Hematopoietic multipotent progenitor cell treated with erythropoietin and hydrocortisone succinate and interleukin-3 and kit ligand, for 17 days (in vitro differentiated cells): Measurements from ENCODE around the gene GTF3A.
A peak's percentile ranks its signal among the peaks of the same experiment; 100 is the strongest.
"Not testable (repeated sequence)": the region's sequence is repeated elsewhere in the genome, so short reads cannot be mapped to it uniquely, and the experiment has no call there.

ENCODE experiments used
- DNase-seq: peaks from one replicate; pipeline ENCODE4 v3.0.0-alpha.2; 2015; ENCODE audit warnings: low spot score

Gene GTF3A

GRCh38 chr13:27424246-27425157 is at the start of gene GTF3A:
GTF3A (plus strand) TSS chr13:27424619.
- peak; percentile 93 for DNase-seq

- peak; percentile 78 for DNase-seq
Observed at GRCh38 chr13:27374650-27375049, 49.8 kb upstream of the GTF3A start.

DNA sequence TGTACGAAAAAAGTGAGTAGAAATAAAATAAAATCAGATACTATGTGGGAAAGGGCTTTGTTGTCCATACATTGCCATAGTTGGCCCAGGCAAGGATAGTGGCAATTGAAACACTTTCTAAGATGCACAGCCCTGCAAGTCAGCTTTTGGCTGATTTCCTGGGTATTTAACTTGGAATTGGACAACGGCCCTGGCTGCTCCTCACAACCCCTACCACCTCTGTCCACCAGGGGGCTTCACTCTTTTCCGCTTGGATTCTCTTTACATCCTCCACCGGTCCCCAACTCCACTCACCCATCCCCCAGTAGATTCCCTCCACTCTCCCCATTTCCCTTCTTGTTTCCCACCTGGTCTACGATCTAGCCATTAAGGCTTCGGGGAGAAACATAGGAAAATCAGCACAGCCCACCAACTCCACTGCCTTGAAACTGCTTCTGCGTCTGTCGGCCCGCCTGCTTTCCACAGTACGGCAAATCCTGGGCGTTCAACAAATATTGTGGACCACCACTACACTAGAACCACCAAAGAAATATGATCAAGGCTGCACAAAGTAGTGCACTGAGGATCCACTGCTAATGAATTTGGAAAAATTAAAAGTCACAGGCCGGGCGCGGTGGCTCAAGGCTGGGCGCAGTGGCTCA is 48.6 kb upstream of the GTF3A start:
- peak; percentile 68 for DNase-seq

DNA sequence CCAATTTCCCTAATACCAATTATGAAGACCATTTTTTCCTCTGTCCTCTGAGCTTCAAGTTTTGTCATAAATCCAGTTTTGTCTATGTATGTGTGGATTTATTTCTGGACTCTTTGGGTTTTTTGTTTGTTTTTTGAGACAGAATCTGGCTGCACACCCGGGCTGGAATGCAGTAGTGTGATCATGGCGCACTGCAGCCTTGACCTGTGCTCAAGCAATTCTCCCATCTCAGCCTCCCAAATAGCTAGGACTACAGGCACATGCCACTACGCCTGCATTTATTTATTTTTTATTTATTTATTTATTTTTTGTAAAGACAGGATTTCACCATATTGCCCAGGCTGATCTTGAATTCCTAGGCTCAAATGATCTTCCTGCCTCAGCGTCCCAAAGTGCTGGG is 45.3 kb upstream of the GTF3A start:
- no peak for DNase-seq

- peak; percentile 21 for DNase-seq
Observed at GRCh38 chr13:27379694-27380641, 44.5 kb upstream of the GTF3A start.

DNA sequence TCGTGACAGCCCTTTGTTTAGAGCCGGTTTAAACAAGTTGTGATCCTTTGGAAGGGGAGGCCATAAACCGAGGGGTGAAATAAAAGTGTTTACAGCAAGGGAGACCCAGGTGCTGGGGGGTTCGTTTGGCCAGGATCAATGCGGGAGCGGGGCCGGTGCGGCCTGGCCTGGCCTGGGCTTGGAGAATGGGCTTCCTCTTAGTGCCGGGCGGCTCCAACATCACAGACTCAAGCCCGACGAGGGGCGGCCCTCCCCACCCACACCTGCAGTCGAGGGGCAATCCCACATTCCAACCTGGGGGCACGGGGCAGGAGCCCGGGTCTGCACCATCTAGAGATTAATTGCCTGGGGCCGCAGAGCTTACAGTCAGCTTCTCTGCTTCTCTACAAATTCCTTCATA is 42.8 kb upstream of the GTF3A start:
- no peak for DNase-seq

DNA sequence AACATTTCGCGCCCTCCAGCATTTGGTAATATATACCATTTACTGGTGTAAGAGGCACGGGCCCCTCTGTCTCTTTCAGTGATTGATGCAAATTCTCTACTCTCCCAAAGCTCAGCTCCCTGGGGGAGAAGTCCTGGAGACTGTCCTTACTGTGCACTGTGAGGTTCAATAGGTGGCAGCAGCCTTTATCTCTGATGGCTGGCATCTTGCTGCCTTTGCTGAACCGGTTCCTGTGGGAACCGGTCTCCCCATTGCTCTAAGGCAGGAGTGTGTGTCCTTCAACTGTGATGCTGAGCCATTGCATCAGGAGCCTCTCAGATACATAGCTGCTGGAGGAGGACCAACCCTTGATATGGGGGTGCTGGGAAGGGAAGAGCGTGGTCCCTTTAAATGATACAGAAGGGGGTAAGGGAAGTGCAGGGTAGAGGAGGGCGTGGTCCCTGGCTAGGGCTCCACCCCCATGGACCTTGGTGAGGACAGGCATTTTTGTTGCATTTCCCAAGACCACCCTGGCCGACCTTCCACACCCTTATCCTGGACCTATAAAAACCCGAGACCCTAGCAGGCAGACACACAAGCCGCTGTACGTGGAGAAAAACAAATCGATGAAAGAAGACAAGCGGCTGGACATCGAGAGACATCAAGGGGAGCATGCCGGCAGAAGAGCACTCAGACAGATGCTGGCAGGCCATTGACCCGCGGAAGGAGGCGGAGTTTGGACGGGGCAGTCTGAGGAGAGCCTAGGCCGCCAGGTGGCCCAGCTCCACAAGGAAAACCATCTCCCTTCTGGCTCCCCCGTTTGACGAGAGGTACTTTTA is 41.1 kb upstream of the GTF3A start:
- no peak for DNase-seq

GRCh38 chr13:27384285-27384684 is 40.1 kb upstream of the GTF3A start:
- DNase-seq, result no peak

DNA sequence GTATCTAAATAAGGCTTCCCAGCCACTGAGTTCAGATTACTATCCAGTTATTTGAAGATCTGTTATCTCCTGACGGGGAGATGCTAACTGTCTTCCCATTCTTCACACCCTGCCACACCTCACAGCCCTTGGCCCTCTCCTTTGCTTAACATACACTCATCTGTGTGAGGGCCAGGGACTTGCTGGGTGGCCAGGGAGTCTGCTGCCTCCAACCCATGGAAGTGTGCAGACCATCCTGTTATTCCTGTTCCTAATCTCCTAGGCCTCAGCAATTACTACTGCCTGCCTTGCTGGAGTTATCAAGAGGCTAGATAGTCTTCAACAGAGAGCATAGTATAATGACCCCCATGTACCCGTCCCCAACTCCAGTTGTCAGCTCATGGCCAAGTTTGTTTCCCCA is 36.2 kb upstream of the GTF3A start:
- no peak for DNase-seq

DNA sequence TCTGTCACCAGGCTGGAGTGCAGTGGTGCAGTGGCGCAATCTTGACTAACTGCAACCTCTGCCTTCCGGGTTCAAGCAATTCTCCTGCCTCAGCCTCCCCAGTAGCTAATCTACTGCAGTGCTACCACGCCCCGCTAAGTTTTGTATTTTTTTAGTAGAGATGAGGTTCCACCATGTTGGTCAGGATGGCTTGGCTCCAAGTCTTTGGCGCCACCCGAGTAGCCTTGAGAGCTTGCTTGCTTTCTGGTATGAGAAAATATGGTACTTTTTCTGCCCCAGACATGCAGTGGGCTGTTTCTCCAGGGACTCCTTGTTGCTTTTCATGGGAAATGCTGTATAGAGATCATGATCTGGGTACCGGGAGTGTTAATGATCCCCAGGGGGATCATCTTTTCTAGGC is 34.5 kb upstream of the GTF3A start:
- no peak for DNase-seq

- no peak for DNase-seq
Observed at GRCh38 chr13:27391471-27391870, 32.9 kb upstream of the GTF3A start.

DNA sequence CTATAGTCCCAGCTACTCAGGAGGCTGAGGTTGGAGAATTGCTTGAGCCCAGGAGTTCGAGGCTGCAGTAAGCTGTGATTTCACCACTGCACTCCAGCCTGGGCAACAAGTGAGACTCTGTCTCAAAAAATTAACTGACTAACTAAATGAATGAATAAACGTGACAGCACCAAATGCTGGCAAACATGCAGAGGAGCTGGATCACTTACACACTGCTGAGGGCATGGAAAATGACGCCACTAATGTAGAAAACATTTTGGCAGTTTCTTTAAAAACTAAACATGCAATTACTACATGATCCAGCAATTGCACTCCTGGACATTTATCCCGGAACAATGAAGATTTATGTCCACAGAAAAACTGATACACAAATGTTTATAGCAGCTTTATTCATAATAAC is 31.3 kb upstream of the GTF3A start:
- no peak for DNase-seq

DNA sequence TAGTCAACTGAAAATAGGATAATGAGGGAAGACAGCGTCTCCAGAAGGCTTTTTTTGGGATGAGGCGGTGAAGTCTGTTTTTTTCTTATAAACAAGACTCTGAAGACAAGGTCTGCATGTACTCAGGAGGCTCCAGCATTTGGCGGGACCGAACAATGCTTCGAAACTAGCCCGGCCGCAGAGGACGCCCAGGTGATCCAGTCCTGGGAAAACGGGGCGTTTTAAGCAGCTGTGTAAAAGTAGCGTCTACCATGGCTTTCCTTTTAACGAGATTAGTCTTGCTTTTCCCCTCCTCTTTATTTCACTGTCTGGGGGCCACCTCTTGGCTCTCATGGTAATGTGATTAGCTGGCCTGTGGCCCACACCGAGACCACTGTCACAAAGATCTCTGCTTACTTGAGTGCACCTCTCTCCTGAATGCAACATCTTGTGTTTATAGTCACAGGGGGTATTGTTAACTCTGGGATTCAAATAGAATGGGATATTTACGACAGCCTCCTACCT is 29.4 kb upstream of the GTF3A start:
- DNase-seq, result no peak

GRCh38 chr13:27396252-27396846 is 28.1 kb upstream of the GTF3A start:
- no peak for DNase-seq

DNA sequence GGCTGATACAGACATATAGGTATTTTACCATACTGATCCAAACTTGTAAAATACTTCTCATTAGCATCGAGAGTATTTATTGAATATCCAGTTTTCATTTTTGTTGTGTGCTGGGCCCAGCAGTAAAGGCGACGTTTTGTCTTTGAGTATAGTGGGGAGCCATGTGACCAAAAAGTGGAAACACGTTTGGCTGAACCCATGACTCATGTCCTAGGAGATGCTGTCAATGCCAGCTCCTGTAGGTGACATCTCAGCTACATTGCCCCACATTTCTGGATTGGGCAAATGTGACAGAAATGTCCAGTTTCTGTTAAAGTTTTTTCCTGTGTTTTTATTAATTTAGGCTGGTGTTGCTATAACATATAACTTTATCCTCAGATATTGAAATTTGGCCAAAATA is 26.1 kb upstream of the GTF3A start:
- DNase-seq, result no peak

DNA sequence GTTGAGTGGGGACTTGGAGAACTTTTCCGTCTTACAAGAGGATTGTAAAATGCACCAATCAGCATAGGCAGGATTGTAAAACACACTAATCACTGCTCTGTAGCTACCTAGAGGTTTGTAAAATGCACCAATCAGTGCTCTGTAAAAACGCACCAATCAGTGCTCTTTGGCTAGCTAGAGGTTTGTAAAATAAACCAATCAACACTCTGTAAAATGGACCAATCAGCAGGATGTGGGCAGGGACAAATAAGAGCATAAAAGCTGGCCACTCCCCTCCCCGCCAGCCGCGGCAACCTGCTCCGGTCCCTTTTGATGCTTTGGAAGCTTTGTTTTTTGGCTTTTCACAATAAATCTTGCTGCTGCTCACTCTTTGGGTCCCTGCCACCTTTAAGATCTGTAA is 24.0 kb upstream of the GTF3A start:
- DNase-seq, result not testable (repeated sequence)

DNA sequence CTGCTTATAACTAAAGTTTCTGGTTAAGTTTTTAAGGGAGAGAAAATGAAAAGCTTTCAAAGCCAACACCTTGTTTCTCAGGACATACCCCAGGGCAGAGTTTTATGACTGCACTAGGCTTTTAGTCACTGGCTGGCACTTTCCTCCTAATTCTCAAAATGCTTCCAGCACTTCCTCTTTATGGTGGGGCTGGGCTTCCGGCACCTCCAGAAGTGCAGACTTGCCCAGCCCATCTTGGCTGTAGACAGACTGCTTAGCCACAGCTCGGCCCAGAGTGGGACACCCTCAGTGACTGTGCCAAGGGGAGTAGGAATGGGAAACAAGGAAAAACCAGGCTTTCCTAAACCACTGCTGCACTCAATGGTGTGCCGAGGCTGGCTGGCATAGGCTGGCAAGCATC is 23.2 kb upstream of the GTF3A start:
- DNase-seq, result no peak

DNA sequence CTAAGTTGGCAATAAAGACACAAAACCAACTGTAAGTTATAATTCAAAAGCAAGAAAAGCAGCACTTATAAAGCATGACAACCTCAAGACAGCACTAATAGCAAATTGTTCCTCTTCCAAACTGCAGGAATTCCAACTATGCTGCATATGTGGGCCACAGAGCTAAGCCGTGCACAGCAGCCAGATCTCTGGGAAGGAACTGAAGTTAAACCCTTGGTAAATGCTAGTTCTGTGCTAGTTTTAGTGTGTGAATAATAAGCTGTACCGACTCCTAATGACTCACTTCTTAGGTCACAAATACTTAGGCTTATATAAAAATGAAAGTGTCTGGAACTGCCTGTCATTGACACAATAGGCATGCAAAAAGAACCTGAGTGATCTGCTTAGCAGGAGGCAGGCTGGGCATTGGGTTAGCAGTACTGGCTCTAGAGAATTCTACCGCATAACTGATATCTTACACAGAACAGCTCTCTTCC is 21.2 kb upstream of the GTF3A start:
- no peak for DNase-seq

GRCh38 chr13:27403727-27404385 is 20.6 kb upstream of the GTF3A start:
- DNase-seq, result no peak

DNA sequence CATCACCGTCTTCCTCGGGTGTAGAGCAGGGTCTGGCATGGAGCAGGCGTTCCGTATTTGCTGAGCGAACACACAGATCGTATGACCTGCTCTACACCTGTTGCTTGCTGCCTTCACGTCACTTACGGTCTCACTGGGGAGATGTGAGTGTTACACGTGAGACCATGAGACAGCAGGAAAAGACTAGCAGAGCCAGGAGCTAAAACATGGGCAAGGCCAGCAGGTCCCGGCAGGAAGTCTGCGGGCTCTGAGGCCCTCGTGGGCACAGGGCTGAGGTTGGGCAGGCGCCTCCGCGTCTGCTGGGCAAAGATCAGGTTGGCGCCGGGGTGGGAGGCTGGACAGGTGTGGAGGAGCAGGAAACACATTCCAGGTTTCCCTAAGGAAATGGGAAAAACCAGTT is 19.7 kb upstream of the GTF3A start:
- DNase-seq, result no peak
